ENCODE measurements around the gene FAM174C.
"Not testable (repeated sequence)": the region's sequence is repeated elsewhere in the genome, so short reads cannot be mapped to it uniquely, and the experiment has no call there.

The FAM174C gene

DNA sequence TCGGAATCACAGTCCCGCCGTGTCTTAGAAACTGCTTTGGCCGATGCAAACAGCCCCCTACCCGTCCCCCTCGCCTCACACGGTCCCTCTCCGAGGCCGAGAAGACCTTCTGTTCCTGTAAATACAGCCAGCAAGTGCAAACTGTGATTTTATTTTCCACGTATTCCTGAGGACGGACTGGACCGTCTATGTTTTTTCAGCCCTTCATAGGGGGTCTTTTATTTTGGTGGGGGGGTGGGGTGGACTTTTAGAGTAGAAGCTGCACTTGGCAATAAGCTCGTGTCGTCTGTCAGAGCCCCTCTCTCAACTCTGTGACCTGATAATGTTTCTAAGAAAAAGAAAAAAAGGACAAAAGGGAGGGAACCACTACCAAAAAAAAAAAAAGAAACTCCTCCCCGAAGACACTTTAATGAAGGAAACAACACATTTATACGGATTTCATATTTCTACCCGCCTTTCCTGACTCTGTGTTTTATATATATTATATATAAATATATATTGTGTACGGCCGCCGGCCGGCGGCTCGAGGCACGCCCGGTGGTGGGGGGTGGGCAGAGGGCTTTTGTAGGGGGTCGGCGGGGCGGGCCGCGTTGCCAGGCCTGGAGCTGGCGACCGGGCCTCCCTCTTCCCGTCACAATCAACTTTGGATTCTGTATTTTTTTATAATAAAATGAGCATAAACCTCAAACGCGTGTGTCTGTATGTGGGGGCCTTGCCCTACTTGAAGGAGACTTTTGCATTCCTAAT, 25.6 kb downstream of the FAM174C start:
- DNase-seq (ENCODE audit: low read depth in 2 of 2) = no peak

DNA sequence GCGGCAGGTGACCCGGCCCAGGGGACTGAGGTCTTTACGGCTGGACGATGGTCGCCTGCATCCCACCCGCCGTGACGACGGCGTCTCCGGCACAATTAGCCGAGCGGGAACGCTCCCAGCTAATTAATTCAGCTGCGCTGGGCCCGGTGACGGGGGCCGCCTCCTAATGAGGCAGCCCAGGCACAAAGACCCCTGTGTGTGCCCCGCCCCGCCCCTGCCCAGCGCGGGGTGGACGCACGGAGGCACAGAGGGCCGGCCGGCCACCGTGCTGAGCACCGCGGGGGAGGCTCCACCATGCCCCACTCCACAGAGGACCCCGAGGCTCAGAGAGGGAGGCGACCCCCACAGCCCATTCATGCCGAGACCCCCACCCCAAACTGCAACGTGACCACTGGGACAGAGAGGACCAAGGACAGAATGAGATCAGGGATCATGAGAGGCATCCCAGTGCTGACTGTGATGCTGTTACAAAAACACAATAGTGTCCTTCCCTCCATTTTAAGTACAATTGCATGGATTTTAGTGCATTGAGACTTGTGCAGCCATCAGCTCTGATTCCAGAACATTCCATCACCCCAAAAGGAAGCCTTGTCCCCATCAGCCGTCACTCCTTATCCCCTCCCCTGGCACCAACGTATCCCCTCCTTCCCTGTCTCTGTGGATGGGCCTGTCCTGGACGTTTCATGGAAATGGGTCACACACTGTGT, 27.4 kb downstream of the FAM174C start:
- DNase-seq (ENCODE audit: low read depth in 2 of 2) = no peak

DNA sequence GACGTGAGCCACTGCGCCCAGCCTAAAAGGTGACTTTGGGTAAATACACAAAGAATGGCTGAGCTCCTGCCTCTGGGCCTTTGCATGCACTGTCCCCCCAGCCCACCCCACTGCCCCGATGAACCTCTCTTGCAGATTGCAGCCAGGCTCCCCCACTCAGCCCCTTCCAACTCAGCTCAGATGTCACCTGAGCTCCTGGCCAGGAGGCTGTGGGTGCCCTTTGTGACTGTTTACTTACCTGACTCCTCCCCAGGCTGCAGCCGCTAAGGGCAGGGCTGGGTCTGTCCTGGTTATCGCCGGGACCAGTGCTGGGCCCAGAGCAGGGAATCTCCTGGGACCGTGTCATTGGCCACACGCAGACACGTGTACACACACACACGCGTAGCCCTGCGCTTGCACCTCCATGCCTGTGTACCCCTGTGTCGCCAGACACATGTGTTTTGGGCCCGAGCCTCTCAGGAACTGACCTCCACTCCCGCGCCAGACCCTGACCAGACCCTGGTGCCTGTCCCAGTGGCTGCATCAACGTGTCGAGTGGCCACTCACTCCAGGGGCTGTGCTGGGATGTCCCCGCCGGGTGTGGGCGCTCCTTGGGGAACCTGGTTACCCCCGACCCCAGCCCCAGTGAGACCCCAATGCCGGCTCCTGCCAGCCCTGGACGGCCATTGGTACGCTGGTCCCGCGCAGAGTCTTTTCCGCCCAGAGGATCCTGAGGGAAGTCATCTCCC, 29.0 kb downstream of the FAM174C start:
- DNase-seq (ENCODE audit: low read depth in 2 of 2) = no peak

DNA sequence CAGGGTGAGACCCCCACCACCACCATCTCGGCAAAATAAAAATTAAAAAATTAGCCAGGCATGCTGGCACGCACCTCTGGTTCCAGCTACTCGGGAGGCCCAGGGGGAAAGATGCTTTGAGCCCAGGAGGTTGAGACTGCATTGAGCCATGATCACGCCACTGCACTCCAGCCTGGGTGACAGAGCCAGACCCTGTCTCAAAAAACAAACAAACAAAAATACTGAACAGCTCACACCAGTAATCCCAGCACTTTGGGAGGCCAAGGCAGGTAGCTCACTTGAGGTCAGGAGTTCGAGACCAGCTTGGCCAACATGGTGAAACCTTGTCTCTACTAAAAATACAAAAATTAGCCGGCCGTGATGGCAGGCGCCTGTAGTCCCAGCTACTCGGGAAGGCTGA, 30.0 kb downstream of the FAM174C start:
- not testable (repeated sequence) for DNase-seq (ENCODE audit: low read depth in 2 of 2)

DNA sequence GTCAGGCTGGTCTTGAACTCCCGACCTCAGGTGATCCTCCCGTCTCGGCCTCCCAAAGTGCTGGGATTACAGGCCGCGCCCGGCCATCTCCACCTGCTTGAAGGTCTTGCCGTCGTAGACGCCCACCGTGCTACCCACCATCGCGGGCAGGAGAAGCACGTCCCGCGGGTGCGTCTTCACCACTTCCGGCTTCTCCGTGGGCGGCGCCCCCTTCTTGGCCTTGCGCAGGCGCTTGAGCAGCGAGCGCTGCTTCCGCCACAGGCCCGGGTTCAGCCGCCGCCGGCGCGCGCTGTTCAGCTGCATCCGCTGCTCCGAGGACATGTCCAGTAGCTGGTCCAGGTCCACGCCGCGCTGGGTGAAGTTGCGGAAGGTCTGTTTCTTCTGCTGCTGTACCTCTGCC, 32.0 kb downstream of the FAM174C start:
- DNase-seq (ENCODE audit: low read depth in 2 of 2) = no peak

DNA sequence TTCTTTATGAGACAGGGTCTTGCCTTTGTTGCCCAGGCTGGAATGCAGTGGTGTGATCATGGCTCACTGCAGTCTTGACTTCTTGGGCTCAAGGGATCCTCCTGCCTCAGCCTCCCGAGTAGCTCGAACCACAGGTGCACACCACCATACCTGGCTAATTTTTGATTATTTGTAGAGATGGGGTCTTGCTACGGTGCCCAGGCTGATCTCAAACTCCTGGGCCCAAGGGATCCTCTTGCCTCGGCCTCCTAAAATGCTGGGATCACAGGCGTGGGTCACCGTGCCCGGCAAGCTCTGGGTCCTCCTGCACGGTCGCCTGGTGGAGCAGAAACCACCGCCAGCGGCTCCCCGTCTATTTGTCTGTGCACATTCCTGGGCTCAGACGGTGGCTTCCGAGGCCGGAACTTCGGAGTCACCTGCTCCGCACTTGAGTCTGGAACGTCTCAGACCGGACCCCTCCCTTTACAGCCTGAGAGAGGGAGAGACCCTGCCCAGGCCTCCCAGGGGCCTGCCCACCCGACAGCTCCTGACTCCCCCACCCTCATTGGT, 32.5 kb downstream of the FAM174C start:
- DNase-seq (ENCODE audit: low read depth in 2 of 2) = no peak

DNA sequence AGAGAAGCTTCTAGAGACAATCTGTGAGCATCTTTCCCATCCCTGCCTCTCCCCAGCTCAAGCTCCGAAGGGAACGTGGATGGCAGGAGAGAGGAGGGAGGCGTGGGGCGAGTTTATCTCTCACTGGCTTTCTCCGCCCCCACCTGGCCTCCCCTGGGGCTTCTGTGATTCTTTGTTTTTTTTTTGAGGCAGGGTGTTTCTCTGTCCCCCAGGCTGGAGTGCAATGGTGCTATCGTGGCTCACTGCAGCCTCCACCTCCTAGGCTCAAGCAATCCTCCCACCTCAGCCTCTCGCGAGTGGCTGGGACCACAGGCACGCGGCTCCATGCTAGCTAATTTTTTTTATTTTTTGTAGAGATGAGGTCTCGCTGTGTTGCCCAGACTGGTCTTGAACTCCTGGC, 33.4 kb downstream of the FAM174C start:
- no peak for DNase-seq (ENCODE audit: low read depth in 2 of 2)

DNA sequence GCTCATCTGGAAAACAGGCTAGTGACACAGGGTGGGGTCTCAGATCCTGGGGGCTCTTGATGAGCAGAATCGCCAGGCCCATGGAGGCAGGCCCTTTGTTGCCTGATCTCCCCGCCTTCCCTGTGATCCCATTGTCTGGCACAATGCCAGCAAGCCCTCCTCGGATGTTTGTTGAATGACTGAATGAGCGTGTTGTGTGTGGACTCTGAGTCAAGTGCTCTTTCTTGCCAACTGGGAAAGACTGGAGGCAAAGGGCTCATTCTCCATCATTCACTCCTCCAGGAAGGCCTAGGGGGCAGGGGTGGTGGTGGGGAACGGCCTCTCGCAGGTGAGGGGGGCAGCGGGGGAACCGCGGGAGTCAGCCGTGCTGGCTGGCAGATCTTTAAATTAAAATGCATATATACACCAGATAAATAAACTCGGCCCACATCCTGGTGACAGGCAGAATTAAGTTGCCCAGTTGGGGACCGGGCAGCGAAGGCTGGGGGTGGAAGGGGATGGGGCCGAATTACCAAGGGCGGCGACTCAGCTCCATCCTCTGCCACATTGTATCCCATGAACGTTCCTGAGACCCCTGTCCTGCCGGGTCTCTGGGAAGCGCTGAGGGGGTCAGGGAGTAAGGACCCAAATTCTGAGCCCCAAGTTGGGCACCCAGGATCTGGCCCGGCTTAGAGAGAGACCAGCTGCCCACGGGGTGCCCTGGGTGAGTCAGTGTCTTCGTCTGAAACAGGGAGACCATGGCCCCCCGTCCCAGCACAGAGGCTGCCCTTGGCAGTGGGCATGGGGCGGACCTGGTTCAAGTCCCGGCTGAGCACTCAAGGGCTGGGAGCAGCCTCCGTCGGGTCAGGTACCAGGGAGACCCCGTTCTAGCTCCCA, 34.9 kb downstream of the FAM174C start:
- DNase-seq (ENCODE audit: low read depth in 2 of 2) = no peak

DNA sequence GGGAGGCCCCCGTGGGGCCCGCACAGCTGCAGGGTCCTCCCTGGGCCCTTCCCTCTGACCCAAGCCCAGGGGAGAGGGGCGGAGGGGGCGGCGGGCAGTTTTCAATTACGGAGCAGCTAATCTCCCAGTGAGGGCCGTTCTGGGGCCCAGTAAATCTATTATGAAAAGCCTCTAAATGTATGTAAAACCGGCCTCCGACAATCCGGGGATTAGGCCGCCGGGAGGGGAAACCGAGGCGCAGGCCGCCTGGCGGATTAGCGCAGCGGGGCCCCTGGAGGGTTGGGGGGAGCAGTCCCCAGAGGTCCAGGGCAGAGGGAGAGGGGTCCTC, 35.5 kb downstream of the FAM174C start:
- DNase-seq (ENCODE audit: low read depth in 2 of 2) = no peak

DNA sequence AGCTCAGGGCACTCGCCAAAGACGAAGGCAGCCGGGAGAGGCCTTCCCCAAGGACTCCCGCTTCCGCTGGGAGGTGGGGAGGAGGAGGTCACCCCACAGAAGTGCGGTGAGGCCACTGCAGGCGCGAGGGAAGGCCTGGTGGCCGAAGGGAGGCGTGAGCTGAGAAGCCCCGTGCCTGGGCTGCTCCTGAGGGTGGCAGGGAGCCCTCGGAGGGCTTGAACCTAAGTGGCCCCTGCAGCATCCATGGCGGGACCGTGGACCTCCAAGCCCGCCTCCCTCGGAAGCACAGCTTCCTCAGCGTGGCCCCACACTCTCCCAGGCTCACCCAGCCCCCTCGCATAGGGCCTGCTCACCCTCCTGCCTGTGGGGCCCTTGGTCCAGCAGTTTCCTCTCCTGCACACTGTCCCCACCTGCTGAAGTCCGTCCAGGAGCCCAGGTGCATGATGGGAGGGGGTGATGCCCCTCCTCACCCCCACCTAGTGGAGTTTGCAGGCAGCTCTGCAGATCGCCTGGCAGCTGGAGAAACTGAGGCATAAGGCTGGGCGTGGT, 36.3 kb downstream of the FAM174C start:
- no peak for DNase-seq (ENCODE audit: low read depth in 2 of 2)

DNA sequence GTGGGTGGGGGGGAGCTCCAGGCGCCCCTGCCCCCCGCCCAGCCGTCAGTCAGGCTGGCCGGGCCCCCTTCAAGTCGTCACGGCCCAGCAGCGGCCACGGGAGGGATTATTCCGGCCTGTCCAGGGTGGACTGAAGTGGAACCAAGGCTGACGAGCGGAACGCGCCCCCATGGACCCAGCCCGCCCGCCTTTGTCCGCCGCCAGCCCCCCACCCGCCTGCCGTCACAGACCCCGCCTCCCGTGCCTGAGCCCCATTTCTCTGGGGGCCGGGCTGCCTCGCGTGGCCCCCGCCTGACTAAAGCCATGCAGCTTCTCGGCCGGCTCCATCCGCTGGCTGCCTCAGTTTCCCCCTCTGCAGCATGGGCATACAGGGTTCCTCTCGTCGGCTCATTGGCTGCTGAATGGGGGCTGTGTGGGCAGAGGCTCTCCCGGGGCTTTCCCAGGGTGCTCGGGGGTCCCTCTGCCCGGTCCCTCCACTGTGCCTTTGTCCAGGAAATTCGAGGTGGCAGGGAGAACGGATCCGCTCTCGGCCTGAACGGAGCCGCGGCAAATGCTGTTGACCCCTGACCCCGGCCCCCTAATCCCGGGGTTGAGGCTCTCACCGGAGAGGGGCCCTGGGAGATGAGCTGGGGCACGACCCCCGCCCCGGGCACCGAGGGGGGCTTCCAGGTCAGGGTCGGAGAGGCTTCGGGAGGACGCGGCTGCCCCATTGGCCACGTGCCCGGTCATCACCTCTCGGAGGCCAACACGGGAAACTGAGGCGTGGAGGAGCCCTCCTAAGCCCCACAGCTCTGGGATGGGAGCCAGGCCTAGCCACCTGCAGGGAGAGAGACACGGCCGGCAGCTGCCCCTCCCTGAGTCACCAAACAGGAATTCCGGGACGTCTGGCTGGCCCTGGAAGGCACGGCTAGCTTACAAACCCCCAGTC, 37.7 kb downstream of the FAM174C start:
- no peak for DNase-seq (ENCODE audit: low read depth in 2 of 2)

DNA sequence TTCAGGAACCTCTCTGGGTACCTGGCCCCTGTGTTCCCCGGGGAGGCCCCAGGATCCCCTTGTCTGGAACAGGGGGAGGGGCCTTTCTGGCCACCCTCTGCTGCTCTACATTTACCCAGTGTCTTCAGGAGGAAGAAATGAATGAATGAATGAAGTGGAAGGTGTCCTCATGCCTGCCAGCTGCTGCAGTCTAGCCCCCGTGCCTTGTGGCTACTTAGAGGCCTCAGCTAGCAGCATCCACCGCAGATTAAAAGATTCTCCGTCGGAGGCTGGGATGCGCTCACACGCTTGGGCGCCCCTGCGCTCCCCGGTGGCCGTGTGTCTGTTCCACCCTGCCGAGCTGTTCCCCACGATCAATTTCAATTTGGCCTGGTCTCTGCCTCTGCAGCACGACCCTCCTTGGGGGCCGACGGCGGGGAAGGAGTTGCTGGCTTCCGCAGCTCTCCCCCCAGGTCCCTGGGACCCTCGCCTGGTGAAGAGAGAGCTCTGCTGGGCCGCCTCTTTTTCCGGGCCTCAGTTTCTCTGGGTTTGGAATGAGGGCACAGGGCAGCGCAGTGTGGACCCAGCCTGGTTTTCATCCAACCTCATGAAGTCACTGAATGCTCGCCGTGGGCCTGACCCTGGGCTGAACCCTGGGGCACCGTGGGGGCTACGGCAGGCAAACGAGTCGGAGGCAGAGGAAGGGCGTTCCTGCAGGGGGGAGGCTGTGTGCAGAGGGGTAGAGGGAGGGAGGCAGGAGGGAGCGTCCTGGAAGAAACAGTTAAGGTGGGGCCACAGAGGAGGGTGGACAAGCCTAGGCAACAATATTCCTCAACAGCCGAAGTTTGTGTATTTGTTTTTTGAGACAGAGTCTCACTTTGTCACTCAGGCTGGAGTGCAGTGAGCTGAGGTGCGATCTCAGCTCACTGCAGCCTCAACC, 38.6 kb downstream of the FAM174C start:
- no peak for DNase-seq (ENCODE audit: low read depth in 2 of 2)

DNA sequence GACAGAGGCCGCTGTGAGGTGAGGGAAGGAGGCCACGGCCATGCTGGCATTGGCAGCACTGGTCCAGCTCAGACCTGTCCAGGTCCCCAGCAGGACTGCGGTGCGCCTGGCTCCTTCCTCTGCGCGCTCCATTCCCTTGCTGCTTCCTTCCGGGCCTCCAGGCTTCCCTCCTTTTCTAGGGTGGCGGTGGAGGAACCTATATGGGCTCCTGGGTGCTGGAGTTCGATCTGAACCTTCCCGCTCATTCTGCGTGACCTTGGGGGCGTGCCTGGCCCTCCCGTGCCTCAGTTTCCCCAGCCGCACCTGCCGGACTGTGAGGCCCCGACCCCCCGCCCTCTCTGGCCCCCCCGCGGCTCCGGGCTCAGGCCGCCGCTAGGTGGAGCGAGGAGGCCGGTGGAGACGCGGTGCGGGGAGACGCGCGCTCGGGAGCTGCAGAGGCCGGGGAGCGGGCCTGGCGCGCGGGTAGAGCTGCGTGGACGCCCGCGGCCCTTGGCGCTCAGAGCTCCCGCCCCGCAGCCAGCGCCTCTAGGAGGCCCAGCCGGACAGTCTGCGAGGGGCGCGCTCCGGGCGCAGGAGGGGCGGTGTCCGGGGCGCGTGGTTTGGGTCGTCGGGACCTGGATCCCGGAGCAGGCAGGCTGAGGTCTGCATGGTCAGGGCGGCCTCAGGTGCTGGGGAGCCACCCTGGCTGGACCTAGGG, 40.3 kb downstream of the FAM174C start:
- no peak for DNase-seq (ENCODE audit: low read depth in 2 of 2)

DNA sequence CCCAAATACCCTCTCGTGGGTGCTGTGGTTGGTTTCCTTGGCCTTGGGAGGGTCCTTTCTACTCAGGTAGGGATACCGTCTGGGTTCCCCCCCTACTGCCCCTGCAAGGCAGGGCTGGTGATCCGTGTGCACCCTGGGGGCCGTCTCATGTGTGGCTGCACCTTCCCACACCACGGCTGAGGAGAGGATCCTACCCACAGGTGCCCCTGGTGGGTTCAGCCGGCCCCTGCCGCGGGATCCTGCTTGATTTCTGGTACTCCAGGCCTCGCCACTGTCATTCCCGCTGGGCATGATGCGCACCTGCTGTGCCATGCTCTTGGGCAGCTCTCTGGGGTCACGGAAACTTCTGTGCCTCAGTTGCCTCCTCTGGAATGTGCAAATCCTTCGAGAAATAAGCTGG, 41.1 kb downstream of the FAM174C start:
- DNase-seq (ENCODE audit: low read depth in 2 of 2) = no peak

DNA sequence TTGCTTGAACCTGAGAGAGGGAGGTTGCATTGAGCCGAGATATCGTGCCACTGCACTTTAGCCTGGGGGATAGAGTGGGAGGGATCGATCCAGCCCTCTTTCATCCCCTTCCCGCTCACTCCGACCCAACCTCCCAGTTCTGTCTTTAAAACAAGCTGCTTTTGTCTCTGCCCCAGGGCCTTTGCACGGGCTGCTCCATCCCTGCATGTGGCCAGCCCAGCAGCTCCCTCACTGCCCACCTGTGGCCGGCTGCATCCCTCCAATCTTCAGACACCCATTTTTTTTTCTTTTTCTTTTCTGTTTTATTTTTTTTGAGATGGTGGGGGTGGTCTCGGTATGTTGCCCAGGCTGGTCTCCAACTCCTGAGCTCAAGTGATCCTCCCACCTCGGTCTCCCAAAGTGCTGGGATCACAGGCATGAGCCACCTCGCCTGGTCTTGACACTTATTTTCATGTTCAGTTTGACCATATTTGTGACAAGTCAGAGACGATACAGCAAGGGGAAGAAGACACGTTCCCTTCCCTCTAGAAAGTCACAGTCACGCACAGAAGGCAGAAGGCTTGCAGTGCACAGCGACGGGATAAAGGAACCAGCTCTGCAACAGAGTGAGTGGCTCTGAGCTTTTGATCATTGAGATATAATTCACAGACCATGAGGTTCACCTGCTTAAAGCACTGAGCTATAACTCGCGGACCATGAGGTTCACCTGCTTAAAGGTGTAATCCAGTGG, 42.1 kb downstream of the FAM174C start:
- no peak for DNase-seq (ENCODE audit: low read depth in 2 of 2)

DNA sequence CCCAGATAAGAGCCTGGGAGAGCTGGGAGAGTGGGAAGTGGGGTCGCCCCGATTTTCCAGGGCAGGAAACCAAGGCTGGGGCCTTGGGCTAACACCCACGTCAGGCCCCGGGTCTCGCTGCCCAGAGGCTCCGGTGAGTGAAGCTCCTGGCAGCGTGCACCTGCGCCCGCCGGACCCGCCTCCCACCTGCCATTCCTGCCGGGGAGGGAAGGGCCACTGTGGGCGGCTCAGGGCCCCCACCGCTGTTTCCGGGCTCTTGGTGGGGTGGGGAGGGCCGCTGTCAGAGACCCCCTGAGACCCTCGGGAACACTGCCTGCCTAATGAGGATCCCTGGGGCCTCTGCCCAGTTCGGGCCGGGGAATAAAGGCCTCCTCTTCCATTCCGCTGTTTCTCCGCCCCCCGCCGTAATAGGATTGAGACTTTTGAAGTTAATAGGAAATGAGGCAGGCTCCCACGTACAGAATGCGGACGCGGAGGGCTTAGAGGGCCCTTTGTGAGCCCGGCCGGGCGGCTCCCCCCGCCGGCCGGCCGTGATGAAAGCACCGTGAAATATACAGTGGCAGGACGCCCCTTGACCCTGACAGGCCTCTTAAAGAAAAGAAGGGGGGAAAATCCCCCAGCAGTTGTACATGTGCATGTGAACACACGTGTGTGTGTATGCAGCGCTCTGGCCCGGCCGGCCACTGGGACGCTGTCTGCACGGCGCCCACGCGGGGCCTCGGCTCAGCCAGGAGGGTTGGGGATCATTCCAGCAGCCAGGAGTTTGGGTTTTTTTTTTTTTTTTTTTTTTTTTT, 43.5 kb downstream of the FAM174C start:
- no peak for DNase-seq (ENCODE audit: low read depth in 2 of 2)

DNA sequence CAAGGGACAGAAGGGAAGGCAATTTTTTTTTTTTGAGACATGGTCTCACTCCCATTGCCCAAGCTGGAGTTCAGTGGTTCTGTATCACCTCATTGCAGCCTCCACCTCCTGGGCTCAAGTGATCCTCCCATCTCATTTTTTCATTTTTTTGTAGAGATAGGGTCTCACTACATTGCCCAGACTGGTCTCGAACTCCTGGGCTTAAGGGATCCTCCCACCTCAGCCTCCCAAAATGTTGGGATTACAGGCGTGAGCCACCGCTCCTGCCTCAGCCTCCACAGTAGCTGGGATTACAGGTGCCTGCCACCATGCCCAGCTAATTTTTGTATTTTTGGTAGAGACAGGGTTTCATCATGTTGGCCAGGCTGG, 44.9 kb downstream of the FAM174C start:
- DNase-seq (ENCODE audit: low read depth in 2 of 2) = not testable (repeated sequence)
